ENCODE data around the gene CCNY.

Gene CCNY

GRCh38 chr10:35452847-35453246, 116.5 kb downstream of the CCNY start:
- DNase-seq (ENCODE audit: low read depth in 2 of 2): no peak

GRCh38 chr10:35453855-35454532, 117.7 kb downstream of the CCNY start:
- no peak for DNase-seq (ENCODE audit: low read depth in 2 of 2)

GRCh38 chr10:35456153-35456720, 119.9 kb downstream of the CCNY start:
- DNase-seq (ENCODE audit: low read depth in 2 of 2): no peak

- no peak for DNase-seq (ENCODE audit: low read depth in 2 of 2)
These were observed 120.5 kb downstream of the CCNY start for GRCh38 chr10:35456784-35457183.

GRCh38 chr10:35458500-35459448, 122.5 kb downstream of the CCNY start:
- no peak for DNase-seq (ENCODE audit: low read depth in 2 of 2)

- no peak for DNase-seq (ENCODE audit: low read depth in 2 of 2)
These were observed 123.1 kb downstream of the CCNY start for GRCh38 chr10:35459449-35459847.

- DNase-seq (ENCODE audit: low read depth in 2 of 2): no peak
These were observed 124.6 kb downstream of the CCNY start for GRCh38 chr10:35460852-35461460.

GRCh38 chr10:35462491-35462934, 126.2 kb downstream of the CCNY start:
- no peak for DNase-seq (ENCODE audit: low read depth in 2 of 2)

- no peak for DNase-seq (ENCODE audit: low read depth in 2 of 2)
These were observed 127.0 kb downstream of the CCNY start for GRCh38 chr10:35463105-35463867.

- no peak for DNase-seq (ENCODE audit: low read depth in 2 of 2)
These were observed 127.6 kb downstream of the CCNY start for GRCh38 chr10:35463878-35464277.

- DNase-seq (ENCODE audit: low read depth in 2 of 2): no peak
These were observed 128.6 kb downstream of the CCNY start for GRCh38 chr10:35464825-35465456.

- no peak for DNase-seq (ENCODE audit: low read depth in 2 of 2)
These were observed 129.4 kb downstream of the CCNY start for GRCh38 chr10:35465673-35466072.

- DNase-seq (ENCODE audit: low read depth in 2 of 2): no peak
These were observed 129.9 kb downstream of the CCNY start for GRCh38 chr10:35466170-35466569.

- no peak for DNase-seq (ENCODE audit: low read depth in 2 of 2)
These were observed 130.4 kb downstream of the CCNY start for GRCh38 chr10:35466661-35467060.

GRCh38 chr10:35467186-35467585, 130.9 kb downstream of the CCNY start:
- no peak for DNase-seq (ENCODE audit: low read depth in 2 of 2)

- no peak for DNase-seq (ENCODE audit: low read depth in 2 of 2)
These were observed 134.1 kb downstream of the CCNY start for GRCh38 chr10:35470248-35470924.

- DNase-seq (ENCODE audit: low read depth in 2 of 2): no peak
These were observed 134.6 kb downstream of the CCNY start for GRCh38 chr10:35470925-35471315.

GRCh38 chr10:35471435-35471834, 135.1 kb downstream of the CCNY start:
- no peak for DNase-seq (ENCODE audit: low read depth in 2 of 2)

GRCh38 chr10:35480142-35480541, 143.8 kb downstream of the CCNY start:
- no peak for DNase-seq (ENCODE audit: low read depth in 2 of 2)

- DNase-seq (ENCODE audit: low read depth in 2 of 2): no peak
These were observed 145.1 kb downstream of the CCNY start for GRCh38 chr10:35481413-35481812.

All from stimulated activated CD4-positive, alpha-beta T cell treated with anti-CD3 and anti-CD28 coated beads, Interleukin-1b, Interleukin-23, amount 100 ng/mL, for 4 hours (primary cell).